HG03521 (cell line): ENCODE data around the gene ILDR1.

Source experiments
- ATAC-seq: cut with Tn5 transposase; IDR thresholded peaks from one replicate; pipeline ENCODE4 v1.9.1; 2021; ENCODE audit warnings: mild to moderate bottlenecking, moderate library complexity; ENCODE audit not compliant: unreplicated experiment

Gene ILDR1

DNA sequence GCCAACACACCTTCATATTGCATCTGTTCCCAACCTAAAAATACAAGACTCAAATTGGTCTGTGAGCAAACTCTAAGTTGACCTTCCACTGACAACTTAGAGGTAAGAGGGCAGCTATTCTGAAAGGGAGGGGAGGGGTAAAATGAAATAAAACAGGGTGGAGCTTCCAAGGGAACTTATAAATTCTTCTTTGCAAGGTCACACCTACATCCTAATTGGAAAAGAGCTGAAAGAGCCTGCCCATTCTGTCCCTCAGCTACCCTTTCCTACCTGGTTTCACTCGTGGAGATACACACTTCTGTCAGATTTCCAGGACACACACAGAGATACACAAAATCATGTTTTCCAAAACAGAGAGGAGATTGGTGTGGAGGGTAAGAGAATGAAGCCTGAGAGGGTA, 1.0 kb downstream of the ILDR1 start:
- ATAC-seq = no peak

DNA sequence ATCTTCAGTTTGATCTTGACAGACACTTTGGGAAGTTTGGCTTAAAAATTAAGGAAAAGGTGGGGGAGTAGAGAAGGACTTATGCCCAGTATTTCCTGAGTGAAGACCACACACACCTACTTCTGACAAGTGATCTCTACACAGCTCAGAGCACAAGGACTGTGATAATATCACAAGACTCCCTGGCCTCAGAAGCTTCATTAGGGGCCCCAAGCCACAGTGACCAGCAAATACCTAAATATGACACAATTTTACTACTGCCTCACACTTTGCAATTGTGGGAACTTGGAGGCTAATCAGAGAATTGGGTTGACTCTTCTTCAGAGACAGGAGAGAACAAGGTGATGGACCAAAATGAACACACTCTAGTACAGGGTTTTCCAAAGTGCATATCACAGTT, 2.6 kb downstream of the ILDR1 start:
- no peak for ATAC-seq

DNA sequence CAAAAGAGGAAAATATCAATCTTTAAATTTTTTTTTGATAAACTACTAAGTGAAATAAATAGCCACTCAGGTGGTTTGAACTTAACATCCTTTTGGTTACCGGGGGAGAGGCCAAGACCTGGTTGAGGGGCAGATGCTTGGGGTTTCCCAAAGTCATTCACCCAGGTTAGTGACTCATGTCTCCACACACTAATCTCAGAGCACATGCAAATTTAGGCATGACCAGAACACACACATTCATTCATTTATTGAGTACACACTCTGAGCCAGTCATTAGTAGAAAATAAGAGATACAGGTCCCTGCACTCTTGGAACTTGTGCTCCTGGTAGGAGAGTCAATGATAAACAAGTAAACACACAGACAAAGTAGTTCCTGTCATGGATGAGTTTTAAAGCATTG, 7.3 kb downstream of the ILDR1 start:
- ATAC-seq = peak; percentile 84

DNA sequence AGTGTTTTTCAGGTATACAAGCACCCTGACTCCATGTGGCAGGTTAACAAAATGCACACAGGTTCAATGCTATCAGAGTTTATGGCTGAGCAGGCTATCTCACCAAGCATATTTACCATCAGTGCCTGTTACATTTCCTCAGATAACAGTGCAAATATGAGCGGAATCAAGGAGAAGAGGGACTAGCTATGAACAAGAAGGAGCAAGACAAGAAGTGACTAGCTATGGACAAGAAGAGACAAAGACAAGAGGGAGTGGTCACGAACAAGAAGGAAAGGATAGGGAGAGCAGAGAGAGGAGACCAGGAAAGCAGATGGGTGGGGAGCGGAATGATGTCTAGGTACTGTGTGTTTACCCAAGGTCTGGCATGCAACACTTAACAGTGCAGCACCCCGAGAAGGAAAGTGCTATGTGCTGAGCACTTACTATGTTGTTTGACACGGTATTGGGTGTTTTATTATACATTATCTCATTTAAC, 8.6 kb downstream of the ILDR1 start:
- ATAC-seq = no peak

DNA sequence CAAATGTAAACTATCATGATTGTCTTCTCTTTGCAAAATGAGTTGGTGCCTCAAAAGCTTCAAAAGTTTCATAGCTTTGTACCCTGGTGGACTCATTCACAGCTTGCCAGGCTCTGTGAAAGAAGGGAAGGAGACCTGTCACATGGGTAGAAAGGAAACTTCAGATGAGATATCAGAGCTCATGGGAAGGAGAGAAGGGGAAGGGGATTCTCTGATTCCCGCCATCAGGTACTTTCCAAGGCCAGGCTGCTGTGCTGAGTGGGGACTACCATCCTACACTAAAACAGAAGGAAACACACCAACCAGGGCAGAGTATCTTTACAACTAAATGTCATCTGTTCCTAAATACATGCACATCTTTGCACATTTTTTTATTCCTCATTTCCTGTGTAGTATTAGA, 9.2 kb downstream of the ILDR1 start:
- ATAC-seq = no peak

DNA sequence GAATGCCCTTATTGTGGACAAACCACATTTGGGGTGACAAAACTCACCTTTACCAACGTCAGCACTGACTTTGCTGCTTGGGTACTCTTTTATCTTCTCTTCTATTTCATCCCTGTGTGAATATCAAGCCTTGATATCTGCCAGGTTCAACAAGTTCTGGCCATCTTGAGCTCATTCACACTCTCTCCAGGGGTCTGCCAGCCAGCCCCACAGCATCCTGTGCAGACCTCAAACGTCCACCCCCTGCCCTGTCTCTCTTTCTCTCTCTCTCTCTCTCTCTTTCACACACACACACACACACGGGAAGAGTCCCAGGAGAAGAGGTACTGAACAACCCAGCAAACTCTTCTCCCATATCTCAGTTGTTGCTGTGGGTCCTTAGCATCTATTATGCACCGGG, 10.7 kb downstream of the ILDR1 start:
- no peak for ATAC-seq

DNA sequence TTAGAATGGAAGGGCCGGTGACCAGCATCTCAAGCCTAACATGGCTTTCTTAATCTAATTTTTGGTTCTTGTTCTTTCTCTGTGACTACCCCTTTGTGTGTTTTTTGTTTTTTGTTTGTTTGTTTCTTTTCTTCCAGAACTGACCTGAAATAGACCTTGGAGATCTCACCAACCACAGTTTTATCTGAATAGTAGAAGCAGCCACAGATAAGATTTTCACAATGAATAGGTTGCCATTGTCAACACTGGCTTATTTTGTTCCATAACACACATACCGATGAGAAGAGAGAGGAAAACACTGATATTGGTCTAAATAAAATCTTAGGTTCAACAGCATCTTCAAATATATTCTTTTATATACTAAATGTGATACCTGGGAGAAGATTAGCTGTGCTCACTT, 11.5 kb downstream of the ILDR1 start:
- ATAC-seq = no peak

DNA sequence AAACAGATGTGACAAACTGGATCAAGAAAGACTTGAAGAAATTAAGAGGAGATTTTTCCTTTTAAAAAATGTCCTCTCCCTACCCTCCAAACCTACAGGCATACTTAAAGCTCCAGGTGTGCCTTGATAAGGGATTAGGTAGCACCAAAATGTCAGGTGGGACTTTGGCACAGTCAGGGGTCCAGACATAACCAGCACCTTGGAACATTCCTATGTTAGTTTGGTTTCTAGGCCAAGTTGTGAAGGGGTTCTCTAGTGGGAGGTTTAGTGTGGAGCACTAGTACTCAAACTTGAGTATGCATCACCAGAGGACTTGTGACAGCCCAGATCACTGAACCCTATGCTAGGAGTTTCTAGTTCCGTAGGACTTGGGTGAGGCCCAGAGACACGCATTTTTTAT, 13.9 kb downstream of the ILDR1 start:
- ATAC-seq = no peak

DNA sequence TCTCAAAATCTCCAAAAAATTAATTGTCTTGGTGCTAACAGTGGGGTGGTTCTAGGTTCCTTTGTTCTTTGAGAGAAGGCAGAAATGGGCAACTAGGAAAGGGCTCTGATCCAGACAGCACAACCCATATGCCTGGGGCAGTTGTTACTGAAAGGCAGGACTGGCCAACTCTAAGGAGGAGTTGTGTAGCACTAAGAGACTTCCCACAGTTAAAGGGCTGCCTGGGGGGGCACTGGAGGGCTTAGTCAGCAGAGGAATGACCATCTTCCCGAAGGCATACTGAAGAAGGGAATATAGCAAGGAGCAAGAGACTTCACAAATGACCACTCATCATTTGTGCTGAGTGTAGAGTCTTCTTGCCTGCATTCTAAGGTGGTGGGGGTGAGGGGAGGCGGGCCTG, 15.8 kb downstream of the ILDR1 start:
- no peak for ATAC-seq

DNA sequence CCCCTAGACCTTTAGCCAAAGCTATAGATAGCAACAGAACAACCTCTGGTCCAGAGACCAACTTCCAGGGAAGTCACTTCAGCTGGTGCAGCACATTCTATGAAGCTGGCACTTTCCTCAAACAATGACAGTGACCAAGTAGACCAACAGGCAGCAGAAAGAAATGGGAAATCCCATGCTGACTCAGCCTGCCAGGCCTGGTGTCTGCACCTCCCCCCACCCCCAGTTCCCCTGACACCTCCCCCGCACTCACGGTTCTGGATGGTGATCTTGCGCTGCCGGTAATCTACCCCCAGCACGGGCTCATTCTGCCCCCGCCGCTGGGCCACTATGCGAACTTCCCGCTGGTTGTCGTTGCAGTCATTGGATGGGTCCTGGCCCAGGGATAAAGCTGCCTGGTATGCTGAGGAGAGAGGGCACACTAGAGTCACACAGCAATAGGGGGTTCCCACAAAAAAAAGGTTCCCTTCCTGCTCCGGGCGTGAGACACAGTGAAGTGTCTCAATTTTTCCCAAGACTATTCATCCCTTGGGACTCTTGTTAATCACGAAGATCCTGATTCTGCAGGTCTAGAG, 17.0 kb downstream of the ILDR1 start:
- ATAC-seq = peak; percentile 38

DNA sequence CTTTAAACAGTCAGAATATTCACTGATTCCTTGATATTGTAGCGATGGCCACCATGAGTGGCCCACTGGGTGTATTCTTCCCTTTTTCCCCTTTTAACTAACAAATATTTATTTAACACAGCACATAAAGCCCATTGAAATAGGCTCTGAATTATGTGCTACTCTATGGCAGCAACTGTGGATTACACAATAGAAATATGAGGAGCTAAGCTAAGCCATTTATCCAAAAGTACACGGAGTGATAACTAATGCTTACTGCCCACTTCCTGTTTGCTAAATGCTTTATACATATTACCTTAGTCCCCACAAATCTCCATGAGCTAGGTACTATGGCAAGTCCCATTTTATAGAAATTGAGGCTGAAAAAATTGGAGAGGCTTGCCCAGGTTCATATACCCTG, 17.9 kb downstream of the ILDR1 start:
- no peak for ATAC-seq

DNA sequence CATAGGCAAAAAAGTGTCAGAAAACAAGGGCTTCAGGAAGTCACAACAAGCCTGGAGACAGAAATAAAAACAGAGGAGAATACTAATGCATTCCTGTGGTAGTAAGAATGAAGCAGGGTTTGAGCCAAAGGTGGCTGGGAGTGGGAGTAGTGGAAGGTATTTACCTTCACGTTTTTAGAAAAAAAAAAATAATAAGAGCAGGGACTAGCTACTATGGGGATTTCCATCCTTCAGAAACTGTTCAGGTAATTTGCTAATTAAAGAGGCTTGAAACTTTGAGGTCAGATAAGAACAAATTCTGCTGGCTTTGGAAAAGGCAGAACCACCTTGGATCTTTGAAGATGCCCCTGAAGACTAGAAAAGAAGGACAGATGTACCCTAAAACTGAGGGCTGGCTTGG, 18.4 kb downstream of the ILDR1 start:
- no peak for ATAC-seq

DNA sequence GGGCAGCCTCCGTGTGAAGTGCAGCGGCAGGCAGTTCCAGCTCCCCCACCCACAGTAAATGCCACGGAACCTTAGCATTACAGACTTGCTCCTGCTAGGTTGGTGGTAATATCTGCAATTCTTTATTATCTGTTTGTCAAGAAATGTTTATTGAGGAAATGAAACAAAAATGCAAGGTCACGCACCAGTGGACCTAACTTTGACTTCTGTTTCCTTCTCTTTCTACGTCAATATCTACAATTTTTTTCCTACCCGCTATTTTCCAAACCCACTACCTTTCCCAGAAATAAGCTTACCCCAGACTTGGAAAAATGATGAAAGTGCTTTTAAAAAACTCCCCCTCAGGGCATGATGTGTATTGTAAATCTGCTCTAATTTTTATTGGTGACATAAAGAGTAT, 18.9 kb downstream of the ILDR1 start:
- ATAC-seq = no peak

DNA sequence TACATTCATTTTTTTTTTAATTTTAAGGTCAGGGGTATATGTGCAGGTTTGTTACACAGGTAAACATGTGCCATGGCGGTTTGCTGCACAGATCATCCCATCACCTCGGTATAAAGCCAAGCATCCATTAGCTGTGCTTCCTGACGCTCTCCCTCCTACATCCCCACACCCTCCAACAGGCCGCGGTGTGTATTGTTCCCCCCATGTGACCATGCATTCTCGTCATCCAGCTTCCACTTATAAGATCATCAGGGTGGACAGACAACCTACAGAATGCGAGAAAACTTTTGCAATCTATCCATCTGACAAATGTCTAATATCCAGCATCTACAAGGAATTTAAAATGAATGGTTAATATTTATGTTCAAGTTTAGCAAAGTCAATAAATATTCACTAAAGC, 19.4 kb downstream of the ILDR1 start:
- no peak for ATAC-seq

DNA sequence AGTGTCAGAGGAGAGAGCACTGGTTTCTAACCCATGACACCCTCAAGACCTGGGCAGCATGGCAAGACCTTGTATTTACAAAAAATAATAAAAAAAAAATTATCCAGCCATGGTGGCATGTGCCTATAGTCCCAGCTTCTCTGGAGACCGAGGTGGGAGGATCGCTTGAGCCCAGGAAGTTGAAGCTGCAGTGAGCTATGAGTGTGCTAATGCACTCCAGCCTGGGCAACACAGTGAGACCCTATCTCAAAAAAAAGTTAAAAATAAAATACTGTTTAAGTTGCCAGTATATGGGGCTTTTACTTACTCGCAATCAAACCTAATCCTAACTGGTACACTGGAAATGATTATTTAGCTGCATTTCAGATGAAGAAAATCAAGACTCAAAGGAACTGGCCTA, 20.2 kb downstream of the ILDR1 start:
- ATAC-seq = no peak

DNA sequence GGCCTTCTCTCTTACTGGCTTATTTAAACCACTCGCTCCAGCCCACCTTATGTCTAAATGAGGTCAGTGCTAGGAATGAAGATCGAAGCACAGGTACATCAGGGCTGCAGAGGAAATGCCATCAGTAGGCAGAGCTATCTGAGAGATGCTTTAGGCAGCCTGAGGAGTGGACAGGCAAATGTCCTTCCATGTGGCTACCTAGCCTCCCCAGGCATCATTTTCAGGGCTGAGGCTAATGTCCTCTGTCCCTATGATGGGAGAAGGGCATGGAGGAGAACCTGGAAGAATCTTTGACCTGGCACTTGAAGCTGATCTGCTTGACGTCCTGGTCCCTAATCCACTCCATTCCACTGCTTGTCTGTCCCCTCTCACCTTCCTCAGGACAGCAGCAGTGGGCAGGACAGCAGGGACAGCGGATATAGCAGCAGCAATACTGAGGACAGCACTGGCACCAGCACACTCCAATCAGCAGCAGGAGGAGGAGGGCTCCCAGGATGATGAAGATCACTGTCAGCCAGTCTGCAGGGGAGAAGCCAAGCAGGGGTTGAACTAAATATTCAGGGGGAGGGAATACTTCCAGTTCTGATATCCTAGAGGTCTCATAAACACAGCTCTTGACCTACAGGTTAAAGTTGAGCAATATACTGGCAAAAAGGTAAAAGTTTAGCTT, 21.0 kb downstream of the ILDR1 start:
- ATAC-seq = no peak

DNA sequence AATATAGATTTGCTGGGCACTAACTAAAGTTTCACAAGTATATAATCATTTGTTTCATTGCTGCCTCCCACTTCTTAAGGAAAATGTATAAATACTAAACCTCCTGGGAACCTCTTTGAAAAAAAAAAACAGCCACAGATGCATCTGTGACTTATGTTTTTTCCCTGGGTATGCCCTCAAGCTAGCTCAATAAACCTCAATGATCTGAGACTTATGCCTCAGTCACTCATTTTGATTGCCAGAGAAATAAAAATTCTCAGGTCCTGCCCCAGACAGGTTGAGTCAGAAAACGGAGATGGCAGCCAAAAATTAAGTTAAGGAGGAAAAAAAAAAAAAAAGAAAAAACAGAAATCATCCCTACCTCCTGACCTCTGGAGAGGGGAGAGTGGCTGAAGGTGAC, 22.1 kb downstream of the ILDR1 start:
- no peak for ATAC-seq

DNA sequence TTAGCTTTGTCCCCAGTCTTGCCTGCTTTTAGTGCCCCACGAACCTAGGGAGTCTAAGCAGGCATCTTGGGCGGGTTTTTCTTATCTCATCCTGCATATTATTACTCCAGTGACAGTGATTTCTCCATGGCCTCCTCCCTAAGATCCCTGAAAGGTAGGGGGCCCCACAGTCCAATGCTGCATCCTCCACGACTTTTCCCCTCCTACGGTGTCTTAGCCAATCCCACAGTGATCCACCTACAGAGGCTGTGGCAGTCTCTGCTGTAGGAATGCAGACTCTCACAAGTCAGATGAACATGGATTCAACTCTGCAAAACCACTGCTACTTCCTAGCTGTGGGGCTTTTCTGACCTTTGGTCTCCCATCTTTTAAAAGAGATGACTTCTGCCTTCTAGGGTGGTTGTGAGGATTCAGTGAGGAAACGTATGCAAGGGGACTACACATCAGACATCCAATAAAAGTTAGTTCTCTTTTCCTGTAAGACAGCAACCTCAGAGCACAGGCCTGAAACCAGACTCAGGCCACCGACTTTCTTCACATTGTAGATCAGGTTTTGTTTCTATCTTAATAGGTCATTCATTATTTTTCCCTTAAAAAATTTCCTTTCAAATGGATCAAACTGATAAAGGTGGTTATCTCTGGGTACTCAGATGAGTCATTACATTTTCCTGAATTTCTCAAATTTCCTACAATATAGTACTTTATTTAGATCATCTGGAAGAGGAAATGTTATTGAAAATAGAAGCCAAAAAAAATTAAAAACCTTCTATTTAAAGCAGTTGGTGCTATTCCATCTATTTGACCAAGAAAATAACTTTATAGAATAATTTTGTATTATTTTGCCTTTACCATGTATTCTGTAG, 23.2 kb downstream of the ILDR1 start:
- ATAC-seq = no peak

DNA sequence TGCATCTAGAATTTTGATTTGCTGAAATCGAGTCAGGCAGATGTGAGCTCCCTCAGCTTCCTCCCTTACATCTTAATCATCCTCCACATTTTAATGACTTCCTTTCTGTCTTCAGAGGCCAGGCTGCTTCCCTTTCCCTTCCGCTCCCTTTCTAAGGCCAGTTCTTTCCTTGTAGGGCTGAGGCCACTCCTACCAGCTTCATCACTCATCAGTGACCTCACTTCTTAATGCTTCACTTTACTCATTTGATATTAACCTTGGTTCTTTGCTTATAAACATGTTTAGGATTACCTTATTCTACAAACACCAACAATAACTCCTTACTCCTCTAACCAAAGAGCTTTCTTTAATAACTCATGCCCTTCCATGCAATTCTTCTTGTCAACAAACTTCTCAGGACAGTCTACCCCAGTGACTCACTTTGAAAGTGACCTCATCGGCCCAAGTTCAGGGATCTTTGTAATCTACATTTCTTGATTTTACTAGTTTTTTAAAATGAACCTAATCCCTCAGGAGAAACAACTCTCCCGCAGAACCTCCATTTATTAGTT, 23.9 kb downstream of the ILDR1 start:
- no peak for ATAC-seq

DNA sequence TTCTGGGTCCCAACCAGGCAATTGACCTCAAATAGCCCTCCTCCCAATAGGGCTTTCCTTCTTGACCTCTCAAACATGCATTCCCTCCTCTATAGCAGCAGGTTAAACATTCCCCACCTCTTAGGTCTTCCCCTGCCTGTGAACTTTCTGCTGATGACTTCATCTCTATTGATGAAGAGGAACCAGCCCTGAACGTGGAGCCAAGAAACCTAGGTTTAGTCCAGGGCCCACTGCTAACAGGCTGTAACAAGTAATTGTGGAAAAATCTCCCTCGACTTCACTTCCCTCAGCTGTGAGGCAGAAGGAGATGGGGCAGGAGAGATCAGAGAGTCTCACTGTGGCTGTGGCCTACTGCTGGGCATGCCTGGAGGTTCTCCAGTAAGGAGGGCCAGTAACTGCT, 24.7 kb downstream of the ILDR1 start:
- no peak for ATAC-seq

DNA sequence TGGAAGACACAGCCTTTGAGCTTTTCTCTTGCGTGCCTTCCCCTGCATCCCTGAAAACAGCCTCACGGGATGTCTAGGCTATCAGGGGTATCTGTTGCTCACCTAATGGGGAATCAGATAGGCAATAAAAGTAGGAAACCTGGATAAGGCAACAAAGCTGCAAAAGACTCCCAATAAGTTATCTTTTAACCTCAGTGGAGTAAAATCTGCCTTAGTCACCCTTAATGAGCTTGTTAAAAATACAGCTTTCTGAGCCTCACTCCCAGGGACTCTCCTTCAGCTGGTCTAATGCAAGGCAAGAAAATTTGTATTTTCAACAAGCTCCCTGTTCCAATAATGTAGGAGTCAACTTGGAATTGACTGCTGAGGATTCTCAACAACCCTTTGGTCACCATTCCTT, 25.6 kb downstream of the ILDR1 start:
- no peak for ATAC-seq
